WTC11 (cell line): ENCODE data around the gene PHF12.

ENCODE experiments used
- AFF4 ChIP-seq: sonication (generic); formaldehyde crosslinking; IDR thresholded peaks from 2 replicates; pipeline ENCODE4 v1.8.1; 2023; ENCODE audit warnings: mild to moderate bottlenecking, missing genetic modification reagents, borderline replicate concordance
- NR2C2 ChIP-seq: sonication (generic); formaldehyde crosslinking; IDR thresholded peaks from 2 replicates; pipeline ENCODE4 v1.8.0; 2022; ENCODE audit warnings: mild to moderate bottlenecking, missing genetic modification reagents
- TEAD4 ChIP-seq: sonication (generic); formaldehyde crosslinking; IDR thresholded peaks from 2 replicates; pipeline ENCODE4 v1.8.0; 2022; ENCODE audit warnings: mild to moderate bottlenecking, missing genetic modification reagents

GRCh38 chr17:28944343-28944742 lies 7.0 kb downstream of the PHF12 start:
- no peak for TF ChIP-seq NR2C2 (CRISPR knock-in tag)
- TF ChIP-seq TEAD4 = no peak
- TF ChIP-seq AFF4 = no peak
